OCI-LY1 (cell line): ENCODE data around the gene NOP53.

Experiments used
- EZH2 ChIP-seq: fragments of 200-600 bp; sonication (generic), shearing (Covaris generic); IDR thresholded peaks from 2 replicates; pipeline ENCODE4 v1.8.0; 2017; ENCODE audit warnings: borderline replicate concordance, mixed run types, mild to moderate bottlenecking, antibody characterized with exemption, low read length, moderate library complexity, mixed read lengths
- TF ChIP-seq, protein P1 (sequence below): fragments of 200-600 bp; sonication (generic), shearing (Covaris generic); IDR thresholded peaks from 2 replicates; pipeline ENCODE4 v1.5.1; 2017; ENCODE audit warnings: mild to moderate bottlenecking, antibody characterized with exemption, low read length, moderate library complexity, mixed read lengths

DNA sequence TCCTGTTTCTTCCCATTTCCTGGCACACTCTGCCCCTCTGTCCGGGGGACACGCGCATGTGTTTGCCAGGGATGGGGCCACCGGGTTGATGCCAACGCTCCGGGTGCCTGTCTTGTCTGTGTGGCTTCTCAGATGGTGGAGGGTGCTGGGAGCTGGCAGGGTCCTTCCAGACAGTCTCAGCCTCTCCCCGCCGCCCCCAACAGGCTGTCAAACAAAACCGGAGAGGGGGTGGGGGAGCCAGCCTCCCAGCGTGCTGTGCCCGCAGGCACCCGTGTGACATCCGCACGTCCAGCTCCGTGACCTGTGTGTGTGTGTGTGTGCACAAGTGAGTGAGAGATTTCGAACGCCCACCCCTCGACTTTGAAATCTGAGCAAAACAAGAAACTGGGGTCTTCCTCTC, 42.7 kb upstream of the NOP53 start:
- TF ChIP-seq, protein P1, sequence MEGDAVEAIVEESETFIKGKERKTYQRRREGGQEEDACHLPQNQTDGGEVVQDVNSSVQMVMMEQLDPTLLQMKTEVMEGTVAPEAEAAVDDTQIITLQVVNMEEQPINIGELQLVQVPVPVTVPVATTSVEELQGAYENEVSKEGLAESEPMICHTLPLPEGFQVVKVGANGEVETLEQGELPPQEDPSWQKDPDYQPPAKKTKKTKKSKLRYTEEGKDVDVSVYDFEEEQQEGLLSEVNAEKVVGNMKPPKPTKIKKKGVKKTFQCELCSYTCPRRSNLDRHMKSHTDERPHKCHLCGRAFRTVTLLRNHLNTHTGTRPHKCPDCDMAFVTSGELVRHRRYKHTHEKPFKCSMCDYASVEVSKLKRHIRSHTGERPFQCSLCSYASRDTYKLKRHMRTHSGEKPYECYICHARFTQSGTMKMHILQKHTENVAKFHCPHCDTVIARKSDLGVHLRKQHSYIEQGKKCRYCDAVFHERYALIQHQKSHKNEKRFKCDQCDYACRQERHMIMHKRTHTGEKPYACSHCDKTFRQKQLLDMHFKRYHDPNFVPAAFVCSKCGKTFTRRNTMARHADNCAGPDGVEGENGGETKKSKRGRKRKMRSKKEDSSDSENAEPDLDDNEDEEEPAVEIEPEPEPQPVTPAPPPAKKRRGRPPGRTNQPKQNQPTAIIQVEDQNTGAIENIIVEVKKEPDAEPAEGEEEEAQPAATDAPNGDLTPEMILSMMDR, result no peak
- TF ChIP-seq EZH2, result no peak
